ENCODE data around the gene PSMG3.

DNA sequence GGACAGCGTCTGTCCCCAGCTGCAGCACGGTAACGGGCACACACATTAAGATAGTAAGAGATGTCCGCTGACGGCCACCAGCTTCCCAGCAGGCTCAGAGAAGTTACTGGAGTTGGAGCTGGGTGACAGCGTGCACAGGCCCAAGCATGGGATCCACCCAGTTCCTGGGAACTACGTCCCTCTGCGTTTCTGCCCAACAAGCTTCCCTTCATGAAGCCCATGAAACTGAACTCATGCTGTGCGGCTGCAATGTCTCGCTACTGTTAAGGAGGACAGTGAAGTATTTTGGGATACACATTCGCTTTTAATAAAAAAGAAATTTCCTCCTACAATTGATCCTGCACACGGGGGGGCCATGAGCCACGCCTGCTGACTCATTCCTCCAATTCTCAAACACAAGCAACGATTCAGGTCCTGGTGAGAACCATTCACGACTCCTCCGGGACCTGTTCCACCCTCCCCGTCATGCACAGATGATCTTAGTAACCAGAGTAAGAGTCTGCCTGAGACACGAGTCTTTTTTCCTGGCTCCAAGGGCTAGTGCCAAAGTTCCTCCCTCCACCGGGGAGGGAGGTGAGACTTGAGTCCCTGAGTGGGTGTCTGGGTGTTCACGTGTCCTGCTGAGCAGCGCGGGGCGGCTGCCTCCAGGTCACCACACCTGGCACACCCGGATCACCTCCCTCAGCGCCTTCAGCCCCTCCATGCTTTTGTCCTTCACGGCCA, 2.6 kb downstream of the PSMG3 start:
- TF ChIP-seq POLR2AphosphoS5 (IDR thresholded peaks at IDR 0.05; ENCODE audit: borderline replicate concordance, low read depth, low read length) = no peak
- TF ChIP-seq EZH2 (IDR thresholded peaks at IDR 0.05) = no peak

All from SK-N-MC (cell line).